ENCODE data around the gene GADD45G. TPM values are rescaled to one million over a fixed set of nuclear protein-coding genes. Genes with fewer than 3 reads are reported as not detected.

Gene GADD45G
- total RNA-seq, 1 donor from 2014 or later, result 1.9 TPM

DNA sequence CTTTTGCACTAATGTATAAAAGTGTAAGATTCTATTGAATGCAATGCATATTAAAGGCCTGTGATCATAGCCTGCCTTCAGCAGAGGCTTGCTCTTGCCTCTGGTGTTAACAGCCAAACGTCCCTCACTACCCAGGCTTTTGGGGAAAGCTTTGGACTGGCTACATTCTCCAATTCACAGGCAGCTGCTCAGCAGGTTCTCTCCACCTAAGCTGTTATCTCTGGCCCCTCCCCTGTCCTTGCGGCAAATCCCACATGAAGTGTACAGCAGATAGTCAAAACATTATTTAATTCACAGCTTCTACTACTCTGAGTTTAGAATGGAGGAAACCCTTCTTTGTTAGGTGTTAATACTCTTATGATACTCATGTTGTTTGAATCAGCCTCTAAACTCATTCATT, 45.9 kb upstream of the GADD45G start:
- Mint-ChIP-seq H3K36me3 (ENCODE audit: insufficient read depth) (no peaks in the 10 kb centered on the region), H3K4me3 (ENCODE audit: low read depth) (no peak overlapping the region), H3K4me1 (ENCODE audit: low read depth) (peaks cover 13% of the 10 kb centered on the region), H3K9me3 (ENCODE audit: low read depth) (no peaks in the 10 kb centered on the region), H3K27me3 (peaks cover 11% of the 10 kb centered on the region), H3K27ac (no peak overlapping the region)
- no peak for DNase-seq (ENCODE audit: low spot score, unreplicated experiment)
- TF ChIP-seq, protein P1, sequence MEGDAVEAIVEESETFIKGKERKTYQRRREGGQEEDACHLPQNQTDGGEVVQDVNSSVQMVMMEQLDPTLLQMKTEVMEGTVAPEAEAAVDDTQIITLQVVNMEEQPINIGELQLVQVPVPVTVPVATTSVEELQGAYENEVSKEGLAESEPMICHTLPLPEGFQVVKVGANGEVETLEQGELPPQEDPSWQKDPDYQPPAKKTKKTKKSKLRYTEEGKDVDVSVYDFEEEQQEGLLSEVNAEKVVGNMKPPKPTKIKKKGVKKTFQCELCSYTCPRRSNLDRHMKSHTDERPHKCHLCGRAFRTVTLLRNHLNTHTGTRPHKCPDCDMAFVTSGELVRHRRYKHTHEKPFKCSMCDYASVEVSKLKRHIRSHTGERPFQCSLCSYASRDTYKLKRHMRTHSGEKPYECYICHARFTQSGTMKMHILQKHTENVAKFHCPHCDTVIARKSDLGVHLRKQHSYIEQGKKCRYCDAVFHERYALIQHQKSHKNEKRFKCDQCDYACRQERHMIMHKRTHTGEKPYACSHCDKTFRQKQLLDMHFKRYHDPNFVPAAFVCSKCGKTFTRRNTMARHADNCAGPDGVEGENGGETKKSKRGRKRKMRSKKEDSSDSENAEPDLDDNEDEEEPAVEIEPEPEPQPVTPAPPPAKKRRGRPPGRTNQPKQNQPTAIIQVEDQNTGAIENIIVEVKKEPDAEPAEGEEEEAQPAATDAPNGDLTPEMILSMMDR (IDR thresholded peaks at IDR 0.05; ENCODE audit: unreplicated experiment), result no peak

DNA sequence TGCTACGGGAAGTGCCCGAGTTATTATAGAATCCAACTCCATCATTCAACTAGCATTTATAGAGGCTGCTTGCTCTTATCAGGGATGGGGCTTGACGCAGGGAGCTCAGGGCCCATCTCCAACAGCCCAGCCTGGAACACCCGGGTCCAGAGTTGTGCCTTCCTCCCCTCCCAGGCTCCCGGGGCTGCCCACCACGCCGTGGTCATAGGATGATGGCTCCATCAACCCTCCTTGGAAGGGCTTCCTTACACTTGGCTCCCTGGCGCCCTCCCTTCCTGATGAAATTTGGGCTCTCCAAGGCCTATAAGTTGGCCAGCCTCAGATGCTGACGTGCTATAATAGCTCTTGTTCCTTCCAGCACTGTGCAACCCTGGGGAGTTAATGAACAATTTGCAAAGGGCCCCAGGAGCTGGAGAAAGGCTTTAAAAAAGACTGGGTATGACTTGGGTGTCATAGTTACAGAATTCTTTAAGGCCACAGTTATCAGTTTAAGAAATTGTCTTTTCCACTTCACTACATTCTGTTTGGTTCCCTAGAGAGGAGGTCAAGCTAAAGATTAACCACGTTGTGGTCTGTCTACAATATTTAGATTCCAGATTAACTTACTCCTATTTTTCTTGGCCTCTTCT, 42.5 kb upstream of the GADD45G start:
- Mint-ChIP-seq H3K4me1 (ENCODE audit: low read depth) (peaks cover 9% of the 10 kb centered on the region), H3K4me3 (ENCODE audit: low read depth) (no peak overlapping the region), H3K9me3 (ENCODE audit: low read depth) (peaks cover 3% of the 10 kb centered on the region), H3K36me3 (ENCODE audit: insufficient read depth) (no peaks in the 10 kb centered on the region), H3K27me3 (no peaks in the 10 kb centered on the region), H3K27ac (no peak overlapping the region)
- TF ChIP-seq, protein P1 (IDR thresholded peaks at IDR 0.05; ENCODE audit: unreplicated experiment), result no peak
- DNase-seq (ENCODE audit: low spot score, unreplicated experiment), result no peak

DNA sequence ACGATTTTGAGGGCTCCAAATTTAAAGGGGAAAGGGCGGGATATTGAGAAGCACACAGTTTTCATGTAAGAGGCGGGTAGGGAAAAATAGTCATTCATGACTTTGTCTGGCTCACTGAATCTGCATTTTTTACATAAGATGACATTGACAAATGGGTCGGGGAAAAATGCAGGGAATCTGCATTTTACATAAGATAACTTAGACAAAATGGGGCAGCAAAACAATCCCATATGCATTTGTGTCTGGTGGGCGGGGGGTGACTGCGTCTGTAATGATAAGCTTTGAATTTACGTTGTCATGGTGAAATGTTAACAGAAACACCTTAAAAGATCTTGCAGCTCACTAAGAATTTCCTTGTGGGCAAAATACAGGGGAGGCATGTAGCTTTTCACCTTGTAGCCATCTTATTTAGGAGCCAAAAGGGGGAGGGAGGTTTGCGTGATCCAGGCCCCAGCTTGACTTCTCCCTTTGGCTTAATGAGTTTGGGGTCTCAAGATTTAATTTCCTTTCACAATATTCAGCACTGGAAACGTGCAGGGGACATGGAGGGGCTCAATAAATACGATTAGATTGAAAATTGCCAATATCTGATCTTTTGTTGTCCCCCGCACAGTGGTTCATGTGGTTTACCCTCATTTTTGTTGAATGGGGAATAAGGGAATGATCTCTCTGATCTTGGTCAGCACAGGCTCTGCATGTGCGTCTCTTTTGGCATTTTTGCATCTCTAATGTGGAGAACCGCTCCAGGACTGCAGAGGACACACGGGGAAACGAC, 41.1 kb upstream of the GADD45G start:
- no peak for DNase-seq (ENCODE audit: low spot score, unreplicated experiment)
- Mint-ChIP-seq H3K4me1 (ENCODE audit: low read depth) (peaks cover 9% of the 10 kb centered on the region), H3K36me3 (ENCODE audit: insufficient read depth) (no peaks in the 10 kb centered on the region), H3K4me3 (ENCODE audit: low read depth) (no peak overlapping the region), H3K9me3 (ENCODE audit: low read depth) (peaks cover 3% of the 10 kb centered on the region), H3K27ac (no peak overlapping the region), H3K27me3 (no peaks in the 10 kb centered on the region)
- TF ChIP-seq, protein P1 (IDR thresholded peaks at IDR 0.05; ENCODE audit: unreplicated experiment), result no peak

DNA sequence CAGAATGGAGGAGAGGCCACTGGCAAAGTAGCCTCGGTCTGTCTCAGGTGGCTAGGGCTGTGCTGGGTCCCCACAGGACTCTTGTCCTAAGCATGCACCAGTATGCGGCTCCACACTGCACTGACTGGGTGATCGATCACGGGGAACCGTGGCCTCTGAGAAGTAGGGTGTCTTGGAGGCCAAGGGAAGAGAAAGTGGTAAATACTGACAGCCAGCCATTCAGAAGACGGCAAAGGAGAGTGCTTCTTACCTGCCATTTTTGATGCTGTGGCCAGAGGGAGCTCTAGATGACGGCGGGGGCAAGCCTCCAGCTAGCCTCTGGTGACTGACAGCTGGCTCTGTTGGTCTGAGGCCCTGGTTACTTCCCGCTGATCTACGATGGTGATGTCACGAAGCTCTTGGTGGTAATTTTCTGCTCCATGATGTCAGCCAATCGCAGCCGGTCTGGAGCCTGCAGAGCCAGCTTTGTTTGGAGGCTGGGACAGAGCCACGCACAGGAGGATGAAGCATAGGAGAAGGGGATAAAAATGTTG, 40.4 kb upstream of the GADD45G start:
- H3K4me1 Mint-ChIP-seq (ENCODE audit: low read depth), result peaks cover 9% of the 10 kb centered on the region
- TF ChIP-seq, protein P1 (IDR thresholded peaks at IDR 0.05; ENCODE audit: unreplicated experiment), result peak; percentile 25
- H3K27ac Mint-ChIP-seq, result no peak overlapping the region
- DNase-seq (ENCODE audit: low spot score, unreplicated experiment), result no peak
- no peak overlapping the region for H3K4me3 Mint-ChIP-seq (ENCODE audit: low read depth)
- H3K27me3 Mint-ChIP-seq, result no peaks in the 10 kb centered on the region
- H3K36me3 Mint-ChIP-seq (ENCODE audit: insufficient read depth), result no peaks in the 10 kb centered on the region
- peaks cover 3% of the 10 kb centered on the region for H3K9me3 Mint-ChIP-seq (ENCODE audit: low read depth)

DNA sequence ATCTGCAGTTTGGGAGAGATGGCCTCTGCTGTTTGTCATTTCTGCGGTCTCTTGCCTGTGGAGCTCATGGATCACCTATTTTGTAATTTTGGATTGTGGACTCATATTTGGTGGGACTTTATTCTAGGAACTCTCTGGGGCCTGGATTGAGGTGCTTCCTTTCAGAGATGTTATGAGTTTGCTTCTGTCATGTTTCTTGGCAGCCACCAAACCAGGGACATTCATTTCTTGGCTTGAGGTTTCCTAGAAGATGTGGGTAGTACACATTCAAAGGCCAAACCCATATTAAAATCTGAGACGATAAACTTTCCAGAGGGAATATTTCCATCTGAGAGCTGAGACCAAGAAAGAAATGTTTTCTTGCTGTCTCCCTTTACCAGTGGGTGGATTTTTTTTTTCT, 37.2 kb upstream of the GADD45G start:
- Mint-ChIP-seq H3K27me3 (peaks cover 3% of the 10 kb centered on the region), H3K4me3 (ENCODE audit: low read depth) (no peak overlapping the region), H3K4me1 (ENCODE audit: low read depth) (peaks cover 8% of the 10 kb centered on the region), H3K36me3 (ENCODE audit: insufficient read depth) (no peaks in the 10 kb centered on the region), H3K27ac (no peak overlapping the region), H3K9me3 (ENCODE audit: low read depth) (peaks cover 3% of the 10 kb centered on the region)
- no peak for DNase-seq (ENCODE audit: low spot score, unreplicated experiment)
- TF ChIP-seq, protein P1 (IDR thresholded peaks at IDR 0.05; ENCODE audit: unreplicated experiment), result no peak

Measured in progenitor cell of endocrine pancreas (in vitro differentiated cells).